GM19438 (cell line): ENCODE results near the gene OSBPL2.

Experiments used
- ATAC-seq: cut with Tn5 transposase; IDR thresholded peaks from one replicate; pipeline ENCODE4 v1.9.1; 2021; ENCODE audit warnings: low read depth; ENCODE audit not compliant: unreplicated experiment

Gene OSBPL2

GRCh38 chr20:62320581-62321354, 82.4 kb downstream of the OSBPL2 start:
- no peak for ATAC-seq

GRCh38 chr20:62321521-62321948, 83.2 kb downstream of the OSBPL2 start:
- ATAC-seq: no peak

GRCh38 chr20:62321975-62322374, 83.7 kb downstream of the OSBPL2 start:
- no peak for ATAC-seq

GRCh38 chr20:62322492-62323041, 84.2 kb downstream of the OSBPL2 start:
- ATAC-seq: no peak

- ATAC-seq: no peak
Measured at GRCh38 chr20:62323146-62323979, 85.0 kb downstream of the OSBPL2 start.

GRCh38 chr20:62323980-62324906, 85.9 kb downstream of the OSBPL2 start:
- no peak for ATAC-seq

GRCh38 chr20:62325172-62325905, 87.0 kb downstream of the OSBPL2 start:
- ATAC-seq: no peak

GRCh38 chr20:62326559-62326958, 88.2 kb downstream of the OSBPL2 start:
- ATAC-seq: no peak

- ATAC-seq: no peak
Measured at GRCh38 chr20:62326959-62327725, 88.8 kb downstream of the OSBPL2 start.

- no peak for ATAC-seq
Measured at GRCh38 chr20:62327726-62328495, 89.6 kb downstream of the OSBPL2 start.

- ATAC-seq: no peak
Measured at GRCh38 chr20:62328684-62329388, 90.5 kb downstream of the OSBPL2 start.

- ATAC-seq: no peak
Measured at GRCh38 chr20:62329389-62330377, 91.4 kb downstream of the OSBPL2 start.

GRCh38 chr20:62330576-62331317, 92.4 kb downstream of the OSBPL2 start:
- no peak for ATAC-seq

- no peak for ATAC-seq
Measured at GRCh38 chr20:62331347-62331746, 93.0 kb downstream of the OSBPL2 start.

GRCh38 chr20:62332421-62332820, 94.1 kb downstream of the OSBPL2 start:
- ATAC-seq: no peak
